ENCODE data around the gene ABCA4. TPM values are rescaled to one million over a fixed set of nuclear protein-coding genes. Genes with fewer than 3 reads are reported as not detected.

Gene ABCA4
- total RNA-seq, 6 donors from 2014 or later: under 0.01 to 1.3 (median 0.53) TPM

- ATAC-seq (ENCODE audit: low FRiP score in 2 of 2) (no peak), DNase-seq (no peak)
- Histone ChIP-seq H3K27me3 (no peaks in the 10 kb centered on the region), H3K36me3 (no peaks in the 10 kb centered on the region), H3K27ac (no peak overlapping the region), H3K4me1 (no peaks in the 10 kb centered on the region), H3K9me3 (no peaks in the 10 kb centered on the region), H3K4me3 (no peak overlapping the region)
- 86 to 92% methylated on average over 14 of the region's 14 CpGs for WGBS, 2 donors
- no peak for TF ChIP-seq POLR2AphosphoS5 (IDR thresholded peaks at IDR 0.05)
- TF ChIP-seq CTCF (IDR thresholded peaks at IDR 0.05): no peak
- no peak for TF ChIP-seq POLR2A (IDR thresholded peaks at IDR 0.05)
- TF ChIP-seq EP300 (IDR thresholded peaks at IDR 0.05): no peak
Observed at GRCh38 chr1:94117259-94117851, 3.6 kb downstream of the ABCA4 start.

GRCh38 chr1:94115900-94116436, 5.0 kb downstream of the ABCA4 start:
- H3K4me3 ChIP-seq: no peak overlapping the region
- no peaks in the 10 kb centered on the region for H3K27me3 ChIP-seq
- no peak for DNase-seq
- H3K9me3 ChIP-seq: no peaks in the 10 kb centered on the region
- no peak for ATAC-seq (ENCODE audit: low FRiP score in 2 of 2)
- H3K4me1 ChIP-seq: no peaks in the 10 kb centered on the region
- TF ChIP-seq CTCF (IDR thresholded peaks at IDR 0.05): no peak
- no peak for TF ChIP-seq EP300 (IDR thresholded peaks at IDR 0.05)
- TF ChIP-seq POLR2AphosphoS5 (IDR thresholded peaks at IDR 0.05): no peak
- TF ChIP-seq POLR2A (IDR thresholded peaks at IDR 0.05): no peak
- H3K27ac ChIP-seq: no peak overlapping the region
- WGBS, 2 donors: 89 to 90% methylated on average over 6 of the region's 6 CpGs
- H3K36me3 ChIP-seq: no peaks in the 10 kb centered on the region

GRCh38 chr1:94115254-94115899, 5.6 kb downstream of the ABCA4 start:
- Histone ChIP-seq H3K36me3 (no peaks in the 10 kb centered on the region), H3K9me3 (no peaks in the 10 kb centered on the region), H3K4me1 (no peaks in the 10 kb centered on the region), H3K4me3 (no peak overlapping the region), H3K27ac (no peak overlapping the region), H3K27me3 (no peaks in the 10 kb centered on the region)
- TF ChIP-seq POLR2A (IDR thresholded peaks at IDR 0.05) (no peak), EP300 (IDR thresholded peaks at IDR 0.05) (no peak), CTCF (IDR thresholded peaks at IDR 0.05) (no peak), POLR2AphosphoS5 (IDR thresholded peaks at IDR 0.05) (no peak)
- ATAC-seq (ENCODE audit: low FRiP score in 2 of 2) (no peak), DNase-seq (no peak)
- 87 to 95% methylated on average over 10 of the region's 10 CpGs for WGBS, 2 donors

GRCh38 chr1:94113589-94114226, 7.2 kb downstream of the ABCA4 start:
- Histone ChIP-seq H3K27ac (no peak overlapping the region), H3K9me3 (no peaks in the 10 kb centered on the region), H3K4me1 (no peaks in the 10 kb centered on the region), H3K36me3 (no peaks in the 10 kb centered on the region), H3K27me3 (no peaks in the 10 kb centered on the region), H3K4me3 (no peak overlapping the region)
- ATAC-seq (ENCODE audit: low FRiP score in 2 of 2) (no peak), DNase-seq (no peak)
- 64 to 78% methylated on average over 2 of the region's 2 CpGs for WGBS, 2 donors
- TF ChIP-seq EP300 (IDR thresholded peaks at IDR 0.05): no peak
- no peak for TF ChIP-seq CTCF (IDR thresholded peaks at IDR 0.05)
- TF ChIP-seq POLR2AphosphoS5 (IDR thresholded peaks at IDR 0.05): no peak
- TF ChIP-seq POLR2A (IDR thresholded peaks at IDR 0.05): no peak
